HG03460 (cell line): Measurements from ENCODE around the gene GPR119.
"Not testable (repeated sequence)": the region's sequence is repeated elsewhere in the genome, so short reads cannot be mapped to it uniquely, and the experiment has no call there.

Source experiments
- ATAC-seq: cut with Tn5 transposase; IDR thresholded peaks from one replicate; pipeline ENCODE4 v1.9.1; 2021; ENCODE audit not compliant: unreplicated experiment

GPR119 gene

GRCh38 chrX:130385520-130385919 lies at the start of gene GPR119:
TSS of gene GPR119 (minus strand) at chrX:130385674. CDS start at chrX:130385447, 227 bp downstream.
- ATAC-seq, result no peak

- ATAC-seq, result not testable (repeated sequence)
These were observed 43.8 kb upstream of the GPR119 start for GRCh38 chrX:130429236-130429635.

GRCh38 chrX:130426531-130426930 lies 41.1 kb upstream of the GPR119 start:
- ATAC-seq, result no peak

- peak; percentile 44 for ATAC-seq
These were observed 33.8 kb upstream of the GPR119 start for GRCh38 chrX:130419263-130419662.

DNA sequence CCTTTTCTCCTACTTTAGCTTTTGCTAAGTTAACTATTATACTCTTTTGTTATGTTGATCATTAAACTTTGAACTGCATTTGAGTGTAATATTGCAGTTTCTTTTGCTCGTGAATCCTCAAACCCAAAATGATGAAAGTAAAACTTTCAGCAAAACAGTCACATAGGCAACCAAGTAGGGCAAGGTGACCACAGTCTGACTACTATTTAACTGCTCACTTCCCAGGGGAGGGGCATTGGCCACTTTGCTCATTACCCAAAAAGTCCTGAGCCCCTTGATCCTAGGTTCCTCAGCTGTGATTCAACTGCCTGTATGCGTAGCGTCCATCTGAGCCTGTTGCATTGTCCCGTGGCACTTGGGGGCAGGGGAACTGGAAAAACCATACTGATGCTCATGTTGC lies 33.3 kb upstream of the GPR119 start:
- ATAC-seq, result peak; percentile 53

GRCh38 chrX:130418066-130418465 lies 32.6 kb upstream of the GPR119 start:
- peak; percentile 46 for ATAC-seq

GRCh38 chrX:130416785-130417184 lies 31.3 kb upstream of the GPR119 start:
- no peak for ATAC-seq

GRCh38 chrX:130415201-130415600 lies 29.7 kb upstream of the GPR119 start:
- ATAC-seq, result no peak

GRCh38 chrX:130414800-130415199 lies 29.3 kb upstream of the GPR119 start:
- ATAC-seq, result no peak

GRCh38 chrX:130413415-130413814 lies 27.9 kb upstream of the GPR119 start:
- ATAC-seq, result no peak

- ATAC-seq, result no peak
These were observed 16.8 kb upstream of the GPR119 start for GRCh38 chrX:130402208-130402684.

GRCh38 chrX:130401415-130402207 lies 16.1 kb upstream of the GPR119 start, which contains the start of gene RBMX2:
TSS of gene RBMX2 (plus strand) at chrX:130401987. CDS start at chrX:130402033, 46 bp downstream.
- peak; percentile 93 for ATAC-seq

- ATAC-seq, result no peak
These were observed 9.9 kb upstream of the GPR119 start for GRCh38 chrX:130395341-130395740.

GRCh38 chrX:130393451-130394074 lies 8.1 kb upstream of the GPR119 start:
- no peak for ATAC-seq

- ATAC-seq, result no peak
These were observed 934 bp upstream of the GPR119 start for GRCh38 chrX:130386408-130386808.

DNA sequence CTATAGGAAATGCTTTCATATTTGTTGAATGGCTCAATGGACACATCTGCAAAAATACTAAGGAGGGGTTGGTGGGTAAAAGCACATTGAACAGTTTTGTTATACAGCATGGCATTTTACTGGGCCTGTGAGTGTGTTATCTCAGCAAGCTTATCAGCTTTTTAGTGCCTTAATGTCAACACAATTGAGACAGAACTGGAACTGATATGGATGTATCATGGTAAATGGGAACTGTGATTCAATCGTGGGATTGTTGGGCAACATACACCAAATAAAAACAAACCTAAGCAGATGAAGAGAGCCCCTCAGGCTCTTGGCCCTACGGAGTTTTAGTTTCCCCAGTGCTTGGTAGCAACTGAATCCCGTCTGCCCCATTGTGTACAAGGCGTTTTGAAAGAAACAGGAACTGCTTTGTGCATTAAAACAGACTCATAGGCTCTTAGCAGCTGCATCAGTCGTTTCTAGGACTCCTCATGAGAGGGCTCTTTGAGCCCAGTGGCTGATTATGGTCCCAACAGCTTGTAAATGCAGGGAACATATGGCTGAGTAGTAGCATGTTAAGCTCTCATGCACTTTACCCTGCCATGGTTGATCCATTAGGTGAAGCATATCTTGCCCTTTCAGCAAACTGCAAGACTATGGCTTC lies 7.3 kb downstream of the GPR119 start:
- ATAC-seq, result no peak

DNA sequence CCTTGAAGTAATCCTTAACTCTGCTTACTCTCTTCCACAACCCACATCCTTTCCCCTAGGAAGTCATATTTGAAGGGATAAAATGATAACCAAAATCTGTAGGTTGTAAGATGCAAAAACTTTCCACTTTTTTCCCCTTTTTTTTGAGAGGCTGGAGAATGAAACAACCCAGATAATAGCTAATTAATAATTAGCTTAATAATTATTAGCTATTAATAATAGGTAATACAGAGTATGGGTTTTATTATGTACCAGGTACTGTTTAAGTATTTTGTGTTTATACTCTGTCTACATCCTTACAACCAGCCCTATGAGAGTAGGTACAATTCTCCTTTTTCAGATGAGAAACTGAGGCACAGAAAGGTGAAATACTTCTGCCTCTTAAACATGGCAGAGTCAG lies 9.4 kb downstream of the GPR119 start:
- no peak for ATAC-seq

- not testable (repeated sequence) for ATAC-seq
These were observed 33.4 kb downstream of the GPR119 start for GRCh38 chrX:130352050-130352449.

- no peak for ATAC-seq
These were observed 33.9 kb downstream of the GPR119 start for GRCh38 chrX:130351567-130351966.

DNA sequence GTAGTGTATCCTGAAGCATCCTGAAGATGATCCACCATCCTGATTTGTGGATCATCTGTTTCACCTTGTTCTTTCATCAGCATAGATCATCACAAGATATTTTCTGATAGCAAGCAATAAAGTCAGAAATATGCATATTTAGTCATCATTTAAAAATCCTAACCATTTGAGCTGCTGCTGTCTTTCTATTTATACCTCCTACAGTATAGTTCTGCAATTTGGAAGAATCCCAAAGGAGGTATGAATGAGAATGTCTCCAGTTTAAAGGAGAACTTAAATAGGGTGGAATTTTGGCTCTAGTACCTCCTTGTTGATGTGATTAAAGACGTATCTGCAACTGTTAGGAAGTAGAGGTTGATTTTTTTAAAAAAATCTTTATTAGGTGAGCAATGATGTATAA lies 38.2 kb downstream of the GPR119 start:
- no peak for ATAC-seq

- no peak for ATAC-seq
These were observed 42.1 kb downstream of the GPR119 start for GRCh38 chrX:130343411-130343810.

DNA sequence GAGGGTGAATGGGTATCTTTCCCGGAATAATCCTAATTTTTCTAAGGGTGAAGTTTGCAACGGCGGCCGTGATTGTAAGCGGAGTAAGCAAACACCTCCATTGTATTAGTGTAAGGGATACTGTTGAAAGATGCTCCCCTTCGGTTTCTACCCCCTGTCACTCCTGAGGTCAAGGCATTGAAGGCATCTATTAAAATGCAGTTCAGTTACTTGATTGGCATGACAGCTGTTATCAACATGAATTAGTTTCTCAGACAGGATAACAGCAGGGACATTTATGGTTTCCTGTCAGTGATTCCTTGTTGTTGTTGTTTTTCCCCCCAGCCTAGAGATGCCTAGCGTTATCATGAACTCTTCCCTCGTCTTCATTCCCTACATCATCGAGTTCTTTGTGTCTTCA lies 45.2 kb downstream of the GPR119 start:
- ATAC-seq, result no peak
